HCT116 (cell line): ENCODE data around the gene THSD4. TPM values are rescaled to one million over a fixed set of nuclear protein-coding genes. Genes with fewer than 3 reads are reported as not detected.

Experiments
- ATAC-seq: fragments of 200-7000 bp; cut with Tn5 transposase; 2 replicates; pipeline ENCODE4 v1.9.1; 2020; ENCODE audit warnings: mild to moderate bottlenecking, moderate library complexity
- BruUV-seq: library from RNA; stranded (reverse); fragments of 400-500 nt; replicated peaks from 2 replicates; lab custom pipeline; 2021; lab: Mats Ljungman, UMichigan
- CTCF ChIA-PET: fragments of 300-600 bp; sonication (Branson Sonifier 250); formaldehyde crosslinking; loops from one replicate; lab custom pipeline; 2021; ENCODE audit warnings: antibody characterized with exemption; lab: Charles Lee
- POLR2A ChIA-PET: fragments of 300-600, 350-600 bp; sonication (Branson Sonifier 250); formaldehyde crosslinking; loops from one replicate; lab custom pipeline; 2021; ENCODE audit warnings: antibody characterized with exemption; lab: Charles Lee
- RAD21 ChIA-PET, 2 experiments: fragments of 300-600 bp; sonication (Branson Sonifier 250); formaldehyde crosslinking; loops; one replicate each; lab custom pipeline; 2023; ENCODE audit warnings: low total read pairs in 2 of 2; ENCODE audit not compliant: uncharacterized antibody in 2 of 2, unreplicated experiment in 2 of 2, low non-redundant PET in 1 of 2; lab: Charles Lee
- DNase-seq: peaks from one replicate; pipeline ENCODE4 v3.0.0-alpha.2; 2010; ENCODE audit warnings: low read depth, low spot score
- H2AFZ ChIP-seq: fragments of 200-600 bp; shearing (Covaris generic), sonication (generic); 2 replicates; pipeline ENCODE4 v1.6.1; 2017; ENCODE audit warnings: low read depth, mixed run types, mixed read lengths, antibody characterized with exemption, low read length; ENCODE audit not compliant: poor library complexity, severe bottlenecking
- H3K27ac ChIP-seq: 2 replicates; pipeline ENCODE4 v1.5.1; 2012; ENCODE audit warnings: low read depth, low read length
- H3K27me3 ChIP-seq: fragments of 200-600 bp; sonication (generic); 2 replicates; pipeline ENCODE4 v1.6.1; 2016; ENCODE audit warnings: mixed run types, low read length, mixed read lengths; ENCODE audit not compliant: insufficient read depth
- H3K36me3 ChIP-seq, 2 experiments: fragments of 200-500 bp in 1 of 2; fragments of 200-600 bp in 1 of 2; sonication (Bioruptor generic) in 1 of 2; sonication (generic) in 1 of 2; 2 replicates each; pipeline versions ENCODE4 v1.5.1 to v1.6.1; 2014 to 2016; ENCODE audit warnings: low read length in 2 of 2, inconsistent platforms in 1 of 2, mixed read lengths in 1 of 2, mixed run types in 1 of 2; ENCODE audit not compliant: insufficient read depth in 2 of 2, control insufficient read depth in 1 of 2
- H3K4me1 ChIP-seq, 2 experiments: fragments of 200-600 bp in 1 of 2; sonication (generic) in 1 of 2; 2 replicates each; pipeline versions ENCODE4 v1.5.1 to v1.6.1; 2012 to 2017; ENCODE audit warnings: low read length in 2 of 2, inconsistent platforms in 1 of 2, mild to moderate bottlenecking in 1 of 2, mixed read lengths in 1 of 2, mixed run types in 1 of 2, moderate library complexity in 1 of 2; ENCODE audit not compliant: insufficient read depth in 2 of 2, control insufficient read depth in 1 of 2
- H3K4me2 ChIP-seq: fragments of 200-600 bp; sonication (generic); 2 replicates; pipeline ENCODE4 v1.6.1; 2017; ENCODE audit warnings: mixed run types, low read length, mixed read lengths
- H3K4me3 ChIP-seq, 2 experiments: fragments of 200-600 bp in 1 of 2; sonication (generic) in 1 of 2; replicated peaks in 1 of 2; 2 replicates each; pipeline ENCODE4 v1.5.1; 2011 to 2016; ENCODE audit warnings: low read length in 2 of 2, control low read depth in 1 of 2, low read depth in 1 of 2, mild to moderate bottlenecking in 1 of 2, mixed read lengths in 1 of 2, mixed run types in 1 of 2
- H3K79me2 ChIP-seq: fragments of 200-600 bp; sonication (generic); 2 replicates; pipeline ENCODE4 v1.6.1; 2017; ENCODE audit warnings: mild to moderate bottlenecking, mixed run types, low read length, moderate library complexity, mixed read lengths; ENCODE audit not compliant: insufficient read depth
- H3K9ac ChIP-seq: fragments of 200-600 bp; sonication (generic); 2 replicates; pipeline ENCODE4 v1.6.1; 2016; ENCODE audit warnings: low read length, mixed read lengths
- H3K9me2 ChIP-seq: fragments of 200-600 bp; sonication (generic), shearing (Covaris generic); 2 replicates; pipeline ENCODE4 v1.6.1; 2017; ENCODE audit warnings: mixed run types, mild to moderate bottlenecking, moderate library complexity; ENCODE audit not compliant: insufficient read depth
- H3K9me3 ChIP-seq, 2 experiments: fragments of 200-500 bp in 1 of 2; fragments of 200-600 bp in 1 of 2; sonication (Bioruptor generic) in 1 of 2; sonication (generic) in 1 of 2; 2 replicates each; pipeline ENCODE4 v1.6.1; 2014 to 2017; ENCODE audit warnings: low read length in 2 of 2, mixed read lengths in 2 of 2, inconsistent platforms in 1 of 2, low read depth in 1 of 2, mild to moderate bottlenecking in 1 of 2, mixed run types in 1 of 2, moderate library complexity in 1 of 2; ENCODE audit not compliant: control insufficient read depth in 1 of 2, insufficient read depth in 1 of 2
- H4K20me1 ChIP-seq: fragments of 200-600 bp; sonication (generic), shearing (Covaris generic); 2 replicates; pipeline ENCODE4 v1.6.1; 2017; ENCODE audit warnings: mixed run types, mild to moderate bottlenecking, moderate library complexity; ENCODE audit not compliant: insufficient read depth
- CBX3 ChIP-seq: IDR thresholded peaks from 2 replicates; pipeline ENCODE4 v1.6.1; 2012; ENCODE audit warnings: low read depth
- FOSL1 ChIP-seq: IDR thresholded peaks from 2 replicates; pipeline ENCODE4 v1.6.1; 2012; ENCODE audit warnings: low read depth
- JUND ChIP-seq: IDR thresholded peaks from 2 replicates; pipeline ENCODE4 v1.6.1; 2012
- MAX ChIP-seq: IDR thresholded peaks from 2 replicates; pipeline ENCODE4 v1.6.1; 2012
- POLR2A ChIP-seq: IDR thresholded peaks from 2 replicates; pipeline ENCODE4 v1.7.0; 2011; ENCODE audit warnings: borderline replicate concordance; ENCODE audit not compliant: insufficient read depth, insufficient read length; ENCODE audit errors: extremely low read depth
- POLR2AphosphoS5 ChIP-seq: IDR thresholded peaks from 2 replicates; pipeline ENCODE4 v1.6.1; 2011; ENCODE audit warnings: mild to moderate bottlenecking, low read depth, low read length, moderate library complexity
- RAD21 ChIP-seq: IDR thresholded peaks from 2 replicates; pipeline ENCODE4 v1.6.1; 2012; ENCODE audit warnings: low read depth, mild to moderate bottlenecking
- SIN3A ChIP-seq: IDR thresholded peaks from 2 replicates; pipeline ENCODE4 v1.6.1; 2012; ENCODE audit warnings: low read depth
- SP1 ChIP-seq: IDR thresholded peaks from 2 replicates; pipeline ENCODE4 v1.6.1; 2012; ENCODE audit warnings: low read depth
- TCF7L2 ChIP-seq: IDR thresholded peaks from 2 replicates; pipeline ENCODE4 v1.7.0; 2011; ENCODE audit warnings: borderline replicate concordance, inconsistent platforms; ENCODE audit not compliant: insufficient read depth, insufficient read length; ENCODE audit errors: extremely low read depth
- ZNF274 ChIP-seq: fragments of 200-500 bp; sonication (Bioruptor generic); IDR thresholded peaks from 2 replicates; pipeline ENCODE4 v1.6.1; 2014; ENCODE audit warnings: mild to moderate bottlenecking, low read depth, low read length, inconsistent platforms
- intact Hi-C: fragments of 100-400 bp; cut with micrococcal nuclease; formaldehyde crosslinking; loops from 2 replicates; pipeline ENCODE4 v1.10.0; 2022
- total RNA-seq: library from RNA; stranded (reverse); gene quantifications from one replicate; pipeline ENCODE4 v1.2.1, GENCODE V29; 2021; ENCODE audit not compliant: unreplicated experiment

Gene THSD4
- total RNA-seq, 1 experiment from 2014 or later: 30.5 TPM

- peak; percentile 81 for ATAC-seq
- peak overlapping the region; percentile 54 for H3K27ac ChIP-seq
- H3K9me2 ChIP-seq: no peaks in the 10 kb centered on the region
- ChIA-PET POLR2A (no interaction called here), RAD21 (interaction anchor here in 1 of 2 experiments (1.5 kb wide), 1 partner anchor 305 kb away, joined by 3 read pairs; no protein-coding TSS in a partner anchor), CTCF (interaction anchor here (0.8 to 1.1 kb wide), 5 partner anchors 10 to 472 kb away, joined by 3 to 4 read pairs (median 4); no protein-coding TSS in a partner anchor)
- H3K4me1 ChIP-seq: peaks cover 59 to 66% of the 10 kb centered on the region in 2 experiments
- peak overlapping the region; percentile 72 for H3K4me2 ChIP-seq
- no peaks in the 10 kb centered on the region for H3K36me3 ChIP-seq
- H3K27me3 ChIP-seq: no peaks in the 10 kb centered on the region
- peak overlapping the region in 1 of 2 experiments; percentile 15; a peak in 1 of 4 replicates for H3K4me3 ChIP-seq
- no peaks in the 10 kb centered on the region for H3K79me2 ChIP-seq
- DNase-seq: peak; percentile 69
- no peak overlapping the region for H2AFZ ChIP-seq
- no peaks in the 10 kb centered on the region for H4K20me1 ChIP-seq
- intact Hi-C loops: loop anchor here (1.0 to 5.0 kb wide), 5 partner anchors 204 to 709 kb away; no protein-coding TSS in a partner anchor
- no TSS peak for BruUV-seq
- H3K9ac ChIP-seq: peak overlapping the region; percentile 18; the same call in 1 of the 2 replicates
- TF ChIP-seq FOSL1 (peak; percentile 85), POLR2A (no peak), ZNF274 (no peak), TCF7L2 (peak; percentile 18), POLR2AphosphoS5 (no peak), MAX (peak; percentile 86), SP1 (peak; percentile 73), SIN3A (0 out of 2 replicates have a peak, but pooled peaks have one; percentile 39), CBX3 (peak; percentile 70; the same call in 1 of the 2 replicates), JUND (peak; percentile 77), RAD21 (0 out of 2 replicates have a peak, but pooled peaks have one; percentile 4)
- no peaks in the 10 kb centered on the region for H3K9me3 ChIP-seq
Observed at GRCh38 chr15:71447328-71448250, 332.3 kb downstream of the THSD4 start.
